ENCODE measurements around the gene ARL14EP. TPM values are rescaled to one million over a fixed set of nuclear protein-coding genes. Genes with fewer than 3 reads are reported as not detected.
A peak's percentile ranks its signal among the peaks of the same experiment; 100 is the strongest.

Gene ARL14EP
- total and polyA plus RNA-seq, 2 of the 8 experiments (the other 6 are each of a cell fraction or from before 2014, with no cell fraction given) = 14.3 to 29.6 TPM

- Histone ChIP-seq H2BK120ac (replicated peaks; ENCODE audit: low read depth, low read length) (no peak overlapping the region), H2BK15ac (ENCODE audit: low read length) (no peak overlapping the region), H3K9me3 (ENCODE audit: insufficient read depth in 2 of 2, low read depth in 1 of 2, low read length in 1 of 2) (no peaks in the 10 kb centered on the region), H2BK20ac (ENCODE audit: low read length) (no peak overlapping the region), H3K4ac (replicated peaks; ENCODE audit: insufficient read length, low read depth, low read length) (no peak overlapping the region), H3K4me3 (ENCODE audit: extremely low read depth in 1 of 4, insufficient read depth in 2 of 4, low read depth in 3 of 4, low read length in 4 of 4) (peak overlapping the region in 3 of 4 experiments; percentile 7 to 95 (median 7); a peak in 3 of 8 replicates), H3K23me2 (ENCODE audit: low read depth, low read length) (peaks cover 4% of the 10 kb centered on the region; the same call in 1 of the 2 replicates), H2AK5ac (ENCODE audit: low read depth, low read length) (no peak overlapping the region), H3K27ac (ENCODE audit: low read depth, low read length) (no peak overlapping the region), H3K36me3 (ENCODE audit: control insufficient read depth in 2 of 4, insufficient read depth in 4 of 4, low read length in 3 of 4) (peaks cover 0 to 4% (median 0%) of the 10 kb centered on the region in 4 experiments; a peak in 3 of 8 replicates), H2BK5ac (ENCODE audit: low read depth, low read length) (no peak overlapping the region), H3K79me2 (ENCODE audit: control insufficient read depth in 1 of 2, insufficient read depth in 2 of 2, low read length in 2 of 2) (peaks cover 3 to 41% of the 10 kb centered on the region in 2 experiments; a peak in 3 of 4 replicates), H4K20me1 (replicated peaks in 1 of 2; ENCODE audit: control insufficient read depth in 1 of 2, insufficient read depth in 2 of 2, low read length in 2 of 2) (peaks cover 0 to 2% of the 10 kb centered on the region in 2 experiments), H2BK12ac (ENCODE audit: low read depth, low read length) (no peak overlapping the region), H3K23ac (ENCODE audit: insufficient read length) (no peak overlapping the region), H4K8ac (ENCODE audit: extremely low read depth, insufficient read depth, low read length) (no peak overlapping the region), H4K5ac (ENCODE audit: insufficient read length, low read depth, low read length) (no peak overlapping the region), H3K27me3 (replicated peaks in 1 of 4; ENCODE audit: control insufficient read depth in 3 of 4, extremely low read depth in 1 of 4, insufficient read depth in 3 of 4, low read length in 3 of 4) (no peaks in the 10 kb centered on the region; a peak in 1 of 7 replicates), H3K4me1 (replicated peaks in 1 of 4; ENCODE audit: control insufficient read depth in 3 of 4, insufficient read depth in 4 of 4, low read length in 3 of 4) (peaks cover 0 to 2% (median 1%) of the 10 kb centered on the region in 4 experiments; a peak in 2 of 7 replicates), H3K4me2 (ENCODE audit: insufficient read depth in 1 of 2, low read depth in 2 of 2, low read length in 2 of 2) (peak overlapping the region; percentile 76 to 82; a peak in 3 of 4 replicates), H3K14ac (ENCODE audit: insufficient read length) (no peak overlapping the region), H4K91ac (replicated peaks; ENCODE audit: insufficient read length, low read length) (peak overlapping the region; percentile 17), H2AFZ (ENCODE audit: low read length) (0 out of 2 replicates have a peak overlapping the region, but pooled peaks have one; percentile 55), H3K18ac (ENCODE audit: extremely low read depth, low read length) (no peak overlapping the region; the same call in 1 of the 2 replicates), H3K9ac (replicated peaks in 1 of 4; ENCODE audit: extremely low read depth in 1 of 4, low read depth in 3 of 4, low read length in 3 of 4) (no peak overlapping the region), H3K56ac (replicated peaks; ENCODE audit: insufficient read length, low read depth, low read length) (no peak overlapping the region), H3K79me1 (ENCODE audit: low read depth, low read length) (0 out of 2 replicates have a peak, but pooled peaks cover 2% of the 10 kb centered on the region)
- WGBS, 2 experiments (ENCODE audit: extremely low coverage in 1 of 2, insufficient coverage in 1 of 2, insufficient read length in 1 of 2, insufficient replicate concordance in 2 of 2, low coverage in 1 of 2, low lambda C conversion rate in 2 of 2, missing lambda C conversion rate in 1 of 2) = 76% methylated on average over 6 of the region's 6 CpGs; no CpG with 5 or more reads in 1 of the 2 experiments
- CTCF ChIA-PET (ENCODE audit: partially characterized antibody) = interaction anchor here (0.8 to 2.6 kb wide), 6 partner anchors 11 to 890 kb away, joined by 3 to 10 read pairs (median 3); no protein-coding TSS in a partner anchor
- FAIRE-seq = no peak
- POLR2A ChIA-PET (ENCODE audit: partially characterized antibody) = interaction anchor here (0.9 to 2.0 kb wide), 9 partner anchors 11 to 874 kb away, joined by 3 to 14 read pairs (median 3); no protein-coding TSS in a partner anchor
- no peak for DNase-seq (ENCODE audit: low read depth in 1 of 2, low spot score in 2 of 2)
- TF ChIP-seq CBX8 (IDR thresholded peaks at IDR 0.05; ENCODE audit: borderline replicate concordance, low read depth, low read length) = no peak
- TF ChIP-seq CHD2 (IDR thresholded peaks at IDR 0.05; ENCODE audit: low read length) = no peak
- TF ChIP-seq TAF1 (IDR thresholded peaks at IDR 0.05; ENCODE audit: low read depth, low read length) = no peak
- no peak for TF ChIP-seq HDAC2 (IDR thresholded peaks at IDR 0.05; ENCODE audit: borderline replicate concordance in 1 of 2, low read depth in 2 of 2, low read length in 2 of 2)
- no peak for TF ChIP-seq CBX5 (IDR thresholded peaks at IDR 0.05; ENCODE audit: low read depth, low read length)
- TF ChIP-seq NANOG (IDR thresholded peaks at IDR 0.05; ENCODE audit: insufficient read depth, low read depth, low read length, poor library complexity, severe bottlenecking) = no peak
- no peak for TF ChIP-seq RAD21 (IDR thresholded peaks at IDR 0.05 in 1 of 2, conservative IDR thresholded peaks at IDR 0.05 in 1 of 2; ENCODE audit: low read depth in 2 of 2, low read length in 2 of 2)
- TF ChIP-seq SP4 (IDR thresholded peaks at IDR 0.05; ENCODE audit: low read length) = no peak
- no peak for TF ChIP-seq CTBP2 (IDR thresholded peaks at IDR 0.05; ENCODE audit: borderline replicate concordance, insufficient read depth, insufficient read length, low read length)
- no peak for TF ChIP-seq MAX (IDR thresholded peaks at IDR 0.05)
- no peak for TF ChIP-seq RFX5 (IDR thresholded peaks at IDR 0.05; ENCODE audit: borderline replicate concordance, low read depth, low read length)
- no peak for TF ChIP-seq POLR2AphosphoS5 (IDR thresholded peaks at IDR 0.05; ENCODE audit: low read depth, low read length)
Measured at GRCh38 chr11:30322191-30322590, 713 bp upstream of the ARL14EP start.

Measured in H1 (cell line).